ENCODE results near the gene SLX9.

- TF ChIP-seq CTCF (IDR thresholded peaks at IDR 0.05; ENCODE audit: extremely low read depth in 1 of 2, insufficient read depth in 1 of 2, low read depth in 1 of 2, low read length in 2 of 2) = no peak
- no peak for TF ChIP-seq MAX (IDR thresholded peaks at IDR 0.05; ENCODE audit: insufficient read depth, insufficient read length)
- no peak for TF ChIP-seq EZH2 (IDR thresholded peaks at IDR 0.05; ENCODE audit: borderline replicate concordance, low read depth, low read length, severe bottlenecking)
- no peak for TF ChIP-seq POLR2AphosphoS5 (IDR thresholded peaks at IDR 0.05; ENCODE audit: insufficient read depth, low read depth, low read length)
Observed at GRCh38 chr21:44975720-44976555, 36.1 kb downstream of the SLX9 start.

Measured in endothelial cell of umbilical vein (primary cell).